Activated CD4-positive, alpha-beta T cell treated with anti-CD3 and anti-CD28 coated beads for 1 hour (primary cell): ENCODE results near the gene LRRC26.

Experiments
- DNase-seq: peaks from one replicate; pipeline ENCODE4 v3.0.0-alpha.2; 2020

Gene LRRC26

GRCh38 chr9:137166380-137167229, 3.2 kb downstream of the LRRC26 start:
- DNase-seq, result no peak

GRCh38 chr9:137165250-137165836, 4.5 kb downstream of the LRRC26 start:
- DNase-seq, result no peak

- DNase-seq, result no peak
These were observed 5.2 kb downstream of the LRRC26 start for GRCh38 chr9:137164370-137165249.

DNA sequence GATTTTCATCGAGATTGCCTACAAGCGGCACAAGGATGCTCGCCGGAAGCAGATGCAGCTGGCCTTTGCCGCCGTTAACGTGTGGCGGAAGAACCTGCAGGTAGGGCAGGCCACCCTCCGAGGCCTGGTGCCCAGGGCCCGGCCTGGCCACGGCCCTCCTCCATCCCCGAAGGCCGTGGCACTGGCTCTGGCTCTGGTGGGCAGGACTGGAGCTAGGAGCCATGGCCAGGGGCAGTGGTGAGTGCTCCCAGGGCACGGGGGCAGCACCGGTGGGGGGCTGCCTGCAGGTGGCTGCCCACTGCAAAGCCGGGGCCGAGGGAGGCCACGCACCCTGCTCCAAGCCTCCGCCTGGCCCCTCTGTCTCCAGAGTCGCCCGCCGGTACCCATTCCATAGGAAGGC, 6.0 kb downstream of the LRRC26 start:
- DNase-seq, result no peak

GRCh38 chr9:137163365-137163715, 6.5 kb downstream of the LRRC26 start:
- DNase-seq, result no peak

GRCh38 chr9:137162505-137163364, 7.1 kb downstream of the LRRC26 start:
- no peak for DNase-seq

- no peak for DNase-seq
These were observed 8.0 kb downstream of the LRRC26 start for GRCh38 chr9:137161558-137162486.

DNA sequence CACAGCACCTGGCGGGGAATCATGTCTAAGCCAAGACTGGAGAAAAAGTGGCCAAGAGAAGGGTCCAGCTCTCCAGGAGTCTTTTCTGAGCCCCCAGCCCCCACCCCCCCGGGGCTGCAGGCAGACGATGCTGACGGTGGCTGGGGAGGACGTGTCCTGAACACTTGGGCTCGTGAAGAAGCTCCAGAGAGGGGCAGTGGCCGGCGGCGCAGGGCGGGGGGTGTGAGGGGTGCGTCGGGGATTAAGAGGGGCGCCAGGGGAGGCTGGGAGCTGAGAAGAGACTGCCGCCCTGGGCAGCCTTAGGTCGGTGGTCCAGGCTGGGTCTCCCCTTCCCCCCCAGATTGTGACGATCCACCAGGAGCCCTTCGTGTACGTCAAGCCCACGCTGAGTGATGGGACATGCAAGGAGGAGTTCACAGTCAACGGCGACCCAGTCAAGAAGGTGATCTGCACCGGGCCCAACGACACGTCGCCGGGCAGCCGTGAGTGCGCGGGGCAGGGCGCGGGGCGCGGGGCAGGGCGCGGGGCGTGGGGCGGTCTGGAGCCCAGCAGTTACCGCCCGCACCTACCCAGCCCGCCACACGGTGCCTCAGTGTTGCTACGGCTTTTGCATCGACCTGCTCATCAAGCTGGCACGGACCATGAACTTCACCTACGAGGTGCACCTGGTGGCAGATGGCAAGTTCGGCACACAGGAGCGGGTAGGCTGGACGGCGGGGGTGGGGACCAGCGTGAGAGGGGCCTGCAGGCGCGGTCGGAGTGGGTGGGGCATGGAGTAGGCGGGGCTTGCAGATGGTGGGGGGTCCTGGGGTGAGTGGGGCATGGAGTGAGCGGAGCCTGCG, 8.9 kb downstream of the LRRC26 start:
- DNase-seq, result no peak

- DNase-seq, result no peak
These were observed 9.8 kb downstream of the LRRC26 start for GRCh38 chr9:137160054-137160425.

- no peak for DNase-seq
These were observed 10.5 kb downstream of the LRRC26 start for GRCh38 chr9:137159105-137160053.

- no peak for DNase-seq
These were observed 11.2 kb downstream of the LRRC26 start for GRCh38 chr9:137158625-137159024.

DNA sequence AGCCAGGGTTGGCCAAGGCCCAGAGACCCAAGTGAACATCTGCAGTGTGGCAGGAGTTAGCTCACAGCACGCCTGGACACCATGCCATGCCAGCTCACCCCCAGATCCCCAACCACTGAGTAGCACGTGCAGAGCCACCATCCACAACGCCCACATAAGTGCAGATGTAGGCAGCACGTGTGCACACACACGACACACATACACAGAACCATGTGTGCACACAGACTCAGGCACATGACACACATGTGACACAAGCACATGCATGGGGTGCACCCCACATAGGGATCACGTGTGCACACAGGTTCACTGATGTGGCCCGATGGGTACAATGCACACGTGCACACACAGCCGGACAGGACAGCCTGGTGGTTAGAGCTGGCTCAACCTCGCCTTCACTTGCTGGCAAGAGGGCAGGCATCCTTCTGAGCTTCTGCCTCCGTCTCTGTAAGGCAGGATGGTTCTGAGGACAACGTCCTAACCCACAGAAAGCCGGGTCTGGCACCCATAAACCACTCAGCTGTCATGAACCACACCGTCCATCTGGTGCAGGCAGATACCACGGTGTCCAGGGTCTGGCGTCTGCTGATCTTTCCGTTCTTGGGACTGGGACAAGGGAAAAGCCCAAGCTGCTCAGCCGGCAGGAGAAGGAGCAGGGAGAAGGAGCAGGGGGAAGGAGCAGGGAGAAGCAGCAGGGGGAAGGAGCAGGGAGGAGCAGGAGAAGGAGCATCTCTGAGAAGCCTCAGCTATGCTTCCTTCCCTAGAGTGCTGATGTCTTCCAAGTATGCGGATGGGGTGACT, 12.0 kb downstream of the LRRC26 start:
- DNase-seq, result no peak

DNA sequence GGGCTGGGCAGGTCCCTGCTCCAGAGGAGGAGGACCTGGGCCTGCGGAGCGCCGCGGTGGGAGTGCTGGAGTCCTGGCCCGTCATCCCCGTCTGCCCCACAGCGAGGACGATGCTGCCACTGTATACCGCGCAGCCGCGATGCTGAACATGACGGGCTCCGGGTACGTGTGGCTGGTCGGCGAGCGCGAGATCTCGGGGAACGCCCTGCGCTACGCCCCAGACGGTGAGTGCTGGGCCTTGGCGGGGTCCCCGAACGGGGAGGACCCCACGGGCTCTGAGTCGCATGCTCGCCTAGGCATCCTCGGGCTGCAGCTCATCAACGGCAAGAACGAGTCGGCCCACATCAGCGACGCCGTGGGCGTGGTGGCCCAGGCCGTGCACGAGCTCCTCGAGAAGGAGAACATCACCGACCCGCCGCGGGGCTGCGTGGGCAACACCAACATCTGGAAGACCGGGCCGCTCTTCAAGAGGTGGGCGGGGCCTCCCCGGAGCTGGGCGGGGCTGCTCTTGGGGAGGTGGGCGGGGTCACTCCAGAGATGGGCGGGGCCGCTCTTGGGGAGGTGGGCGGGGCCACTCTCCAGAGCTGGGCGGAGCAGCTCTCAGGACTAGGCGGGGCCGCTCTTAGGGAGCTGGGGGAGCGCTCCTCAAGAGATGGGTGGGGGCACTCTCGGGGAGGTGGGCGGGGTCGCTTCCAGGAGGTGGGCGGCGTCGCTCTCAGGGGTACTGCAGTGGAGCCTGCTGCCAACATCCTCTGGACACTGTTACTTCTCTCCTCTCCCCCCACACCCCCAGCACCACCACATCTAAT, 13.1 kb downstream of the LRRC26 start:
- DNase-seq, result peak; percentile 43

GRCh38 chr9:137152844-137153405, 16.9 kb downstream of the LRRC26 start:
- no peak for DNase-seq

GRCh38 chr9:137150617-137151457, 19.0 kb downstream of the LRRC26 start:
- DNase-seq, result no peak

- no peak for DNase-seq
These were observed 19.8 kb downstream of the LRRC26 start for GRCh38 chr9:137149942-137150616.
